ENCODE measurements around the gene DMBT1. TPM values are rescaled to one million over a fixed set of nuclear protein-coding genes. Genes with fewer than 3 reads are reported as not detected.
A peak's percentile ranks its signal among the peaks of the same experiment; 100 is the strongest.

The DMBT1 gene
- total and polyA plus RNA-seq, 8 donors, result 0.21 to 242 (median 1.3) TPM

- no peak for TF ChIP-seq CTCF (IDR thresholded peaks at IDR 0.05)
- no peak for ATAC-seq
- H3K27ac ChIP-seq, result no peak overlapping the region
- no peaks in the 10 kb centered on the region for H3K27me3 ChIP-seq
- H3K9me3 ChIP-seq, result no peaks in the 10 kb centered on the region
- DNase-seq, result peak in 1 of 4 donors; percentile 6
- no peak overlapping the region for H3K4me3 ChIP-seq
- no peaks in the 10 kb centered on the region for H3K36me3 ChIP-seq
- H3K4me1 ChIP-seq, result no peaks in the 10 kb centered on the region
- intact Hi-C loops (cut with DNase I), result no loop called here
Observed at GRCh38 chr10:122632031-122632430, 71.5 kb downstream of the DMBT1 start.

- intact Hi-C loops (cut with DNase I), result no loop called here
- DNase-seq (no peak), ATAC-seq (no peak)
- no peak for TF ChIP-seq CTCF (IDR thresholded peaks at IDR 0.05)
- Histone ChIP-seq H3K36me3 (no peaks in the 10 kb centered on the region), H3K27me3 (no peaks in the 10 kb centered on the region), H3K4me1 (no peaks in the 10 kb centered on the region), H3K27ac (no peak overlapping the region), H3K9me3 (no peaks in the 10 kb centered on the region), H3K4me3 (no peak overlapping the region)
Observed at GRCh38 chr10:122632576-122632975, 72.0 kb downstream of the DMBT1 start.

GRCh38 chr10:122636953-122637352 is 76.4 kb downstream of the DMBT1 start:
- Histone ChIP-seq H3K27me3 (no peaks in the 10 kb centered on the region), H3K27ac (no peak overlapping the region), H3K36me3 (no peaks in the 10 kb centered on the region), H3K4me1 (no peaks in the 10 kb centered on the region), H3K4me3 (no peak overlapping the region), H3K9me3 (no peaks in the 10 kb centered on the region)
- no peak for TF ChIP-seq CTCF (IDR thresholded peaks at IDR 0.05)
- no peak for DNase-seq
- no peak for ATAC-seq
- intact Hi-C loops (cut with DNase I), result no loop called here

- intact Hi-C loops (cut with DNase I), result no loop called here
- Histone ChIP-seq H3K9me3 (no peaks in the 10 kb centered on the region), H3K4me1 (no peaks in the 10 kb centered on the region), H3K27ac (no peak overlapping the region), H3K27me3 (no peaks in the 10 kb centered on the region), H3K36me3 (no peaks in the 10 kb centered on the region), H3K4me3 (no peak overlapping the region)
- peak in 2 of 4 donors; percentile 54 to 77 for DNase-seq
- ATAC-seq, result no peak
- no peak for TF ChIP-seq CTCF (IDR thresholded peaks at IDR 0.05)
Observed at GRCh38 chr10:122637376-122637775, 76.8 kb downstream of the DMBT1 start.

GRCh38 chr10:122638106-122638505 is 77.6 kb downstream of the DMBT1 start:
- Histone ChIP-seq H3K4me1 (no peaks in the 10 kb centered on the region), H3K27me3 (no peaks in the 10 kb centered on the region), H3K27ac (no peak overlapping the region), H3K4me3 (no peak overlapping the region), H3K9me3 (no peaks in the 10 kb centered on the region), H3K36me3 (no peaks in the 10 kb centered on the region)
- TF ChIP-seq CTCF (IDR thresholded peaks at IDR 0.05), result no peak
- ATAC-seq, result no peak
- intact Hi-C loops (cut with DNase I), result no loop called here
- DNase-seq, result no peak

Measured in left lung (tissue), 10 donors.